ENCODE measurements around the gene NR3C2. TPM values are rescaled to one million over a fixed set of nuclear protein-coding genes. Genes with fewer than 3 reads are reported as not detected.

Gene NR3C2
- total RNA-seq, 1 experiment from 2014 or later, result 0.16 TPM

DNA sequence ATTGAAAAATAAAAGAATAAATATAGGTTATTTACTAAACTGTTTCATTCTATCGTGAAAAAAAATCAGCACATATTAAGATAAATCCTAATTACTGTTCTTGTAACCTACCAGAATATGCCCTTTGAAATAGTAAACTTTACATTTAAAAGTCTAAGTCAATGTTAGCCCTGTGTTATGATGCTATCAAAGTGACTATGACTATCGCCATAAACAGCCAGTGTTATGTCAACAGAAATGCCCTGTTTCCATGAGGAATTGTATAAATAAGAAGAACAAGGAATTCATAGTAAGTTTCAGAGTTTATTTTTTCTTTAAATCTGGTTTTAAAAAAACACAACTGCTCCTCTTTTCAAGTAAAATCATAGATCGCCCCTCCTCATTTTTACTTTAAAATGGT, 11.4 kb downstream of the NR3C2 start:
- ChIA-PET POLR2A (no interaction called here), CTCF (no interaction called here)
- BruUV-seq (replicated peaks), result no TSS peak
- DNase-seq, result no peak
- H3K9me3 ChIP-seq, result no peaks in the 10 kb centered on the region
- H3K27me3 Mint-ChIP-seq (ENCODE audit: insufficient read depth, unreplicated experiment), result peaks cover 12% of the 10 kb centered on the region
- no peaks in the 10 kb centered on the region for H3K9me3 Mint-ChIP-seq (ENCODE audit: unreplicated experiment)
- no peaks in the 10 kb centered on the region for H3K4me1 ChIP-seq
- H3K4me3 ChIP-seq (ENCODE audit: low read depth, low read length), result no peak overlapping the region
- no peaks in the 10 kb centered on the region for H3K36me3 ChIP-seq (ENCODE audit: control insufficient read depth, insufficient read depth, low read length)
- intact Hi-C loops (cut with micrococcal nuclease; ENCODE audit: unreplicated experiment), result no loop called here
- no peak for TF ChIP-seq CTCF (IDR thresholded peaks at IDR 0.05; ENCODE audit: insufficient read depth in 1 of 2, low read depth in 1 of 2, low read length in 1 of 2, severe bottlenecking in 1 of 2, unreplicated experiment in 1 of 2)
- no peak overlapping the region for H3K4me3 Mint-ChIP-seq (ENCODE audit: unreplicated experiment)
- H3K36me3 Mint-ChIP-seq (ENCODE audit: insufficient read depth, unreplicated experiment), result no peaks in the 10 kb centered on the region
- H3K4me1 Mint-ChIP-seq (ENCODE audit: low read depth, unreplicated experiment), result peaks cover 6% of the 10 kb centered on the region
- H3K27me3 ChIP-seq (replicated peaks; ENCODE audit: control insufficient read depth, insufficient read depth, low read length), result no peaks in the 10 kb centered on the region
- H3K27ac Mint-ChIP-seq (ENCODE audit: unreplicated experiment), result no peak overlapping the region

GRCh38 chr4:148429206-148429605, 13.0 kb downstream of the NR3C2 start:
- DNase-seq, result no peak
- BruUV-seq (replicated peaks), result no TSS peak
- peaks cover 6% of the 10 kb centered on the region for H3K4me1 Mint-ChIP-seq (ENCODE audit: low read depth, unreplicated experiment)
- CTCF ChIA-PET, result no interaction called here
- intact Hi-C loops (cut with micrococcal nuclease; ENCODE audit: unreplicated experiment), result no loop called here
- no peak overlapping the region for H3K27ac Mint-ChIP-seq (ENCODE audit: unreplicated experiment)
- H3K9me3 ChIP-seq, result no peaks in the 10 kb centered on the region
- H3K4me3 ChIP-seq (ENCODE audit: low read depth, low read length), result no peak overlapping the region
- H3K36me3 Mint-ChIP-seq (ENCODE audit: insufficient read depth, unreplicated experiment), result no peaks in the 10 kb centered on the region
- no peak overlapping the region for H3K4me3 Mint-ChIP-seq (ENCODE audit: unreplicated experiment)
- TF ChIP-seq CTCF (IDR thresholded peaks at IDR 0.05; ENCODE audit: insufficient read depth in 1 of 2, low read depth in 1 of 2, low read length in 1 of 2, severe bottlenecking in 1 of 2, unreplicated experiment in 1 of 2), result no peak
- H3K4me1 ChIP-seq, result no peaks in the 10 kb centered on the region
- POLR2A ChIA-PET, result no interaction called here
- H3K27me3 Mint-ChIP-seq (ENCODE audit: insufficient read depth, unreplicated experiment), result peaks cover 10% of the 10 kb centered on the region
- H3K36me3 ChIP-seq (ENCODE audit: control insufficient read depth, insufficient read depth, low read length), result no peaks in the 10 kb centered on the region
- H3K9me3 Mint-ChIP-seq (ENCODE audit: unreplicated experiment), result no peaks in the 10 kb centered on the region
- H3K27me3 ChIP-seq (replicated peaks; ENCODE audit: control insufficient read depth, insufficient read depth, low read length), result no peaks in the 10 kb centered on the region

- Mint-ChIP-seq H3K4me1 (ENCODE audit: low read depth, unreplicated experiment) (peaks cover 5% of the 10 kb centered on the region), H3K9me3 (ENCODE audit: unreplicated experiment) (no peaks in the 10 kb centered on the region), H3K36me3 (ENCODE audit: insufficient read depth, unreplicated experiment) (no peaks in the 10 kb centered on the region), H3K4me3 (ENCODE audit: unreplicated experiment) (no peak overlapping the region), H3K27me3 (ENCODE audit: insufficient read depth, unreplicated experiment) (peaks cover 10% of the 10 kb centered on the region), H3K27ac (ENCODE audit: unreplicated experiment) (no peak overlapping the region)
- Histone ChIP-seq H3K4me1 (no peaks in the 10 kb centered on the region), H3K27me3 (replicated peaks; ENCODE audit: control insufficient read depth, insufficient read depth, low read length) (no peaks in the 10 kb centered on the region), H3K4me3 (ENCODE audit: low read depth, low read length) (no peak overlapping the region), H3K9me3 (no peaks in the 10 kb centered on the region), H3K36me3 (ENCODE audit: control insufficient read depth, insufficient read depth, low read length) (no peaks in the 10 kb centered on the region)
- ChIA-PET POLR2A (no interaction called here), CTCF (no interaction called here)
- DNase-seq, result no peak
- intact Hi-C loops (cut with micrococcal nuclease; ENCODE audit: unreplicated experiment), result no loop called here
- no peak for TF ChIP-seq CTCF (IDR thresholded peaks at IDR 0.05; ENCODE audit: insufficient read depth in 1 of 2, low read depth in 1 of 2, low read length in 1 of 2, severe bottlenecking in 1 of 2, unreplicated experiment in 1 of 2)
- no TSS peak for BruUV-seq (replicated peaks)
Observed at GRCh38 chr4:148426643-148427042, 15.6 kb downstream of the NR3C2 start.
